OCI-LY1 (cell line): ENCODE results near the gene TJP3.

Experiments used
- H2AFZ ChIP-seq: fragments of 200-600 bp; sonication (generic), shearing (Covaris generic); 2 replicates; pipeline ENCODE4 v1.6.0; 2014; ENCODE audit warnings: antibody characterized with exemption, mild to moderate bottlenecking, low read length
- H3F3A ChIP-seq: fragments of 200-600 bp; sonication (generic), shearing (Covaris generic); 2 replicates; pipeline ENCODE4 v1.6.0; 2014; ENCODE audit warnings: mild to moderate bottlenecking, antibody characterized with exemption, low read length, moderate library complexity; ENCODE audit not compliant: insufficient read depth
- H3K27ac ChIP-seq: fragments of 200-600 bp; sonication (generic); 2 replicates; pipeline ENCODE4 v1.5.1; 2014; ENCODE audit warnings: low read length, mixed run types, mild to moderate bottlenecking, low read depth; ENCODE audit not compliant: poor library complexity, severe bottlenecking
- H3K27me3 ChIP-seq: fragments of 200-600 bp; sonication (generic); 2 replicates; pipeline ENCODE4 v1.6.0; 2014; ENCODE audit warnings: antibody characterized with exemption, mild to moderate bottlenecking, low read length, moderate library complexity; ENCODE audit not compliant: insufficient read depth
- H3K36me3 ChIP-seq: fragments of 200-600 bp; sonication (generic); 2 replicates; pipeline ENCODE4 v1.6.1; 2014; ENCODE audit warnings: mild to moderate bottlenecking, antibody characterized with exemption, low read length, moderate library complexity, mixed read lengths; ENCODE audit not compliant: insufficient read depth
- H3K4me1 ChIP-seq: fragments of 200-600 bp; sonication (generic); 2 replicates; pipeline ENCODE4 v1.5.1; 2014; ENCODE audit warnings: mild to moderate bottlenecking, low read length, moderate library complexity; ENCODE audit not compliant: insufficient read depth, severe bottlenecking
- H3K4me2 ChIP-seq: fragments of 200-600 bp; sonication (generic), shearing (Covaris generic); 2 replicates; pipeline ENCODE4 v1.6.1; 2014; ENCODE audit warnings: low read length
- H3K4me3 ChIP-seq: fragments of 200-600 bp; sonication (generic); 2 replicates; pipeline ENCODE4 v1.5.1; 2014; ENCODE audit warnings: low read length, low read depth, mild to moderate bottlenecking, mixed read lengths; ENCODE audit not compliant: poor library complexity, severe bottlenecking
- H3K79me2 ChIP-seq: fragments of 200-600 bp; shearing (Covaris generic); 2 replicates; pipeline ENCODE4 v1.6.1; 2016; ENCODE audit warnings: mixed run types, low read length, mixed read lengths; ENCODE audit not compliant: insufficient read depth
- H3K9ac ChIP-seq: fragments of 200-600 bp; sonication (generic), shearing (Covaris generic); 2 replicates; pipeline ENCODE4 v1.6.1; 2014; ENCODE audit warnings: mild to moderate bottlenecking, low read length, mixed read lengths
- H3K9me2 ChIP-seq: fragments of 200-600 bp; sonication (generic), shearing (Covaris generic); 2 replicates; pipeline ENCODE4 v1.6.1; 2014; ENCODE audit warnings: low read depth, mild to moderate bottlenecking, low read length, mixed read lengths
- H3K9me3 ChIP-seq: fragments of 200-600 bp; shearing (Covaris generic); 2 replicates; pipeline ENCODE4 v1.6.1; 2014; ENCODE audit warnings: low read length, mixed read lengths
- H4K20me1 ChIP-seq: fragments of 200-600 bp; sonication (generic), shearing (Covaris generic); 2 replicates; pipeline ENCODE4 v1.6.0; 2016; ENCODE audit warnings: mild to moderate bottlenecking, low read length; ENCODE audit not compliant: insufficient read depth
- CTCF ChIP-seq: fragments of 200-600 bp; sonication (generic), shearing (Covaris generic); IDR thresholded peaks from 2 replicates; pipeline ENCODE4 v1.5.1; 2017; ENCODE audit warnings: mild to moderate bottlenecking, antibody characterized with exemption, low read length, moderate library complexity, mixed read lengths
- EZH2 ChIP-seq: fragments of 200-600 bp; sonication (generic), shearing (Covaris generic); IDR thresholded peaks from 2 replicates; pipeline ENCODE4 v1.8.0; 2017; ENCODE audit warnings: borderline replicate concordance, mixed run types, mild to moderate bottlenecking, antibody characterized with exemption, low read length, moderate library complexity, mixed read lengths

TJP3 gene

GRCh38 chr19:3766520-3766919, 58.3 kb downstream of the TJP3 start:
- H3K4me2 ChIP-seq: no peak overlapping the region
- TF ChIP-seq EZH2 (no peak), CTCF (no peak)
- no peaks in the 10 kb centered on the region for H4K20me1 ChIP-seq
- peaks cover 9% of the 10 kb centered on the region for H3K4me1 ChIP-seq
- H3K4me3 ChIP-seq: no peak overlapping the region
- H3K36me3 ChIP-seq: peaks cover 16% of the 10 kb centered on the region
- no peaks in the 10 kb centered on the region for H3K9me3 ChIP-seq
- no peaks in the 10 kb centered on the region for H3K79me2 ChIP-seq
- no peak overlapping the region for H2AFZ ChIP-seq
- no peak overlapping the region for H3K27ac ChIP-seq
- no peaks in the 10 kb centered on the region for H3K27me3 ChIP-seq
- H3K9ac ChIP-seq: no peak overlapping the region
- no peaks in the 10 kb centered on the region for H3F3A ChIP-seq
- no peaks in the 10 kb centered on the region for H3K9me2 ChIP-seq

GRCh38 chr19:3767050-3767449, 58.9 kb downstream of the TJP3 start:
- H3K4me2 ChIP-seq: no peak overlapping the region
- H3K27ac ChIP-seq: no peak overlapping the region
- H2AFZ ChIP-seq: no peak overlapping the region
- peaks cover 16% of the 10 kb centered on the region for H3K36me3 ChIP-seq
- no peak overlapping the region for H3K9ac ChIP-seq
- H3K9me2 ChIP-seq: no peaks in the 10 kb centered on the region
- no peaks in the 10 kb centered on the region for H3K9me3 ChIP-seq
- no peaks in the 10 kb centered on the region for H3K79me2 ChIP-seq
- H4K20me1 ChIP-seq: no peaks in the 10 kb centered on the region
- H3F3A ChIP-seq: no peaks in the 10 kb centered on the region
- peaks cover 6% of the 10 kb centered on the region for H3K4me1 ChIP-seq
- TF ChIP-seq CTCF: no peak
- TF ChIP-seq EZH2: no peak
- no peak overlapping the region for H3K4me3 ChIP-seq
- no peaks in the 10 kb centered on the region for H3K27me3 ChIP-seq

- H3K9me3 ChIP-seq: no peaks in the 10 kb centered on the region
Measured at GRCh38 chr19:3768015-3768747, 60.0 kb downstream of the TJP3 start.

More at GRCh38 chr19:3768015-3768747, 60.0 kb downstream of the TJP3 start:
- TF ChIP-seq EZH2 (no peak), CTCF (no peak)
- no peak overlapping the region for H3K9ac ChIP-seq
- no peak overlapping the region for H2AFZ ChIP-seq
- no peak overlapping the region for H3K4me2 ChIP-seq
- no peaks in the 10 kb centered on the region for H3K79me2 ChIP-seq
- no peaks in the 10 kb centered on the region for H3K9me2 ChIP-seq
- H3F3A ChIP-seq: no peaks in the 10 kb centered on the region
- no peaks in the 10 kb centered on the region for H3K27me3 ChIP-seq
- no peaks in the 10 kb centered on the region for H4K20me1 ChIP-seq
- peaks cover 4% of the 10 kb centered on the region for H3K4me1 ChIP-seq
- H3K27ac ChIP-seq: no peak overlapping the region
- H3K4me3 ChIP-seq: no peak overlapping the region
- peaks cover 16% of the 10 kb centered on the region for H3K36me3 ChIP-seq
